Prostate gland (tissue), 2 donors: ENCODE data around the gene TBC1D3B. TPM values are rescaled to one million over a fixed set of nuclear protein-coding genes. Genes with fewer than 3 reads are reported as not detected.

ENCODE experiments used
- DNase-seq: peaks from one replicate; pipeline ENCODE4 v3.0.0-alpha.2; 2019; ENCODE audit warnings: low spot score
- H3K27ac ChIP-seq, 2 donors: fragments of 200-600 bp; sonication (generic); 2 replicates each; pipeline ENCODE4 v1.5.1; 2017 to 2019
- H3K27me3 ChIP-seq: fragments of 200-600 bp; sonication (generic); replicated peaks from 2 replicates; pipeline ENCODE4 v1.5.1; 2019; ENCODE audit not compliant: insufficient read depth
- H3K36me3 ChIP-seq, 2 donors: fragments of 200-600 bp; sonication (generic); 1 replicate in 1 of 2; 2 replicates in 1 of 2; pipeline versions ENCODE4 v1.5.1 to v1.8.1; 2017 to 2019
- H3K4me1 ChIP-seq: fragments of 200-600 bp; sonication (generic); replicated peaks from 2 replicates; pipeline ENCODE4 v1.5.1; 2019
- H3K4me3 ChIP-seq, 2 donors: fragments of 200-600 bp; sonication (generic); 2 replicates each; pipeline ENCODE4 v1.5.1; 2017 to 2019
- H3K9me3 ChIP-seq: fragments of 200-600 bp; sonication (generic); 2 replicates; pipeline ENCODE4 v1.5.1; 2017
- POLR2A ChIP-seq: fragments of 450-650 bp; IDR thresholded peaks from one replicate; pipeline ENCODE4 v1.6.1; 2016; ENCODE audit warnings: antibody characterized with exemption, mild to moderate bottlenecking
- POLR2AphosphoS5 ChIP-seq: sonication (generic); formaldehyde crosslinking; IDR thresholded peaks from one replicate; pipeline ENCODE4 v1.6.1; 2017; ENCODE audit warnings: antibody characterized with exemption
- WGBS: methylation state at CpG from one replicate; pipeline ENCODE4 v1.1.5; 2018; 5-methylcytosine and 5-hydroxymethylcytosine counted together
- intact Hi-C: fragments of 100-400 bp; cut with DNase I; formaldehyde crosslinking; loops from one replicate; pipeline ENCODE4 v1.14.2; 2022
- total RNA-seq, 2 donors: library from RNA; depleted of rRNA; stranded (reverse); fragments of >200 nt; gene quantifications; one replicate each; pipeline ENCODE4 v1.1.0, GENCODE V29; 2016
- TF ChIP-seq, protein P1 (sequence below), 4 experiments: fragments of 200-600 bp in 2 of 4; fragments of 450-650 bp in 2 of 4; sonication (generic) in 2 of 4; IDR thresholded peaks; 1 replicate in 3 of 4; 2 replicates in 1 of 4; pipeline ENCODE4 v1.5.1; 2016 to 2019; ENCODE audit warnings: antibody characterized with exemption in 4 of 4, mild to moderate bottlenecking in 2 of 4, moderate library complexity in 2 of 4

The TBC1D3B gene
- total RNA-seq, 2 donors from 2014 or later: 0.96 to 3.9 TPM

DNA sequence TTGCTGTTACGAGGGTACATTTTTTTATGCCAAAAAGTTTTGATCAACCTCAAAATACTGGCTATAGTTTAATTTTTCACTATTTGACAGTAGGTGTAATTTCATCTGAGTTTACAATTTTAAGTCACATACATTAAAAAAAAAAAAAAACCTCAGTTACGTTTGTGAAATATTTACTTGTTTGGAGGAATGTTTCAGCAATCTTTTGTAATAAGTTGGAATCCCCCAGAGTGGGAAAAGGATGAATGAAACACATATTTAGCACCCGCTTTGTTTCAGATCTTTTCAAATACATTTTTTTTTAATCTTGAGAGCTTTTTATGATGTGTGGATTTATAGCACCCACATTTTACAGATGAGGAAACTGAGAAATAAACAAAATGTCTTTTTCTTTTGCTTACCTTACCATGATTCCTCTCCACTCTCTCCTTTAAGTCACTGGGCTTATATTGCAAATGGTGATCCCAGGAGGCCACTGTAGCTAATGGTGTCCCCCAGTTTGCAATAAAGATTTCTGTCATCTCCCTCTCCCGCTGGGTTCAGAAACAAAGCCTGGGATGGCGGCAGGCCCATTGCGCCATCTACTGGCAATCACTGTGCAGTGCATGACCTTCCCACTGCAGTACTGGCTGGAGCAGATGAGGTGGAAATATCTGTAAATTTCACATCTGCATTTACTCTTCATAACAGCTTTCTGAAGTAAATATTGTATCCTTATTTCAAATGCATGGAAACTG is 27.7 kb downstream of the TBC1D3B start:
- Histone ChIP-seq H3K4me3 (no peak overlapping the region), H3K27me3 (no peaks in the 10 kb centered on the region), H3K36me3 (no peaks in the 10 kb centered on the region), H3K4me1 (no peaks in the 10 kb centered on the region), H3K27ac (no peak overlapping the region), H3K9me3 (no peaks in the 10 kb centered on the region)
- TF ChIP-seq POLR2A (no peak), POLR2AphosphoS5 (peak; percentile 12)
- TF ChIP-seq, protein P1, sequence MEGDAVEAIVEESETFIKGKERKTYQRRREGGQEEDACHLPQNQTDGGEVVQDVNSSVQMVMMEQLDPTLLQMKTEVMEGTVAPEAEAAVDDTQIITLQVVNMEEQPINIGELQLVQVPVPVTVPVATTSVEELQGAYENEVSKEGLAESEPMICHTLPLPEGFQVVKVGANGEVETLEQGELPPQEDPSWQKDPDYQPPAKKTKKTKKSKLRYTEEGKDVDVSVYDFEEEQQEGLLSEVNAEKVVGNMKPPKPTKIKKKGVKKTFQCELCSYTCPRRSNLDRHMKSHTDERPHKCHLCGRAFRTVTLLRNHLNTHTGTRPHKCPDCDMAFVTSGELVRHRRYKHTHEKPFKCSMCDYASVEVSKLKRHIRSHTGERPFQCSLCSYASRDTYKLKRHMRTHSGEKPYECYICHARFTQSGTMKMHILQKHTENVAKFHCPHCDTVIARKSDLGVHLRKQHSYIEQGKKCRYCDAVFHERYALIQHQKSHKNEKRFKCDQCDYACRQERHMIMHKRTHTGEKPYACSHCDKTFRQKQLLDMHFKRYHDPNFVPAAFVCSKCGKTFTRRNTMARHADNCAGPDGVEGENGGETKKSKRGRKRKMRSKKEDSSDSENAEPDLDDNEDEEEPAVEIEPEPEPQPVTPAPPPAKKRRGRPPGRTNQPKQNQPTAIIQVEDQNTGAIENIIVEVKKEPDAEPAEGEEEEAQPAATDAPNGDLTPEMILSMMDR (IDR thresholded peaks at IDR 0.05): peak; percentile 94 to 100 (median 96)
- WGBS: 29% methylated on average over 6 of the region's 6 CpGs
- peak; percentile 61 for DNase-seq
- intact Hi-C loops: loop anchor here (10.0 kb wide), 2 partner anchors 174 to 336 kb away; partner anchors contain the start of gene ZNHIT3

DNA sequence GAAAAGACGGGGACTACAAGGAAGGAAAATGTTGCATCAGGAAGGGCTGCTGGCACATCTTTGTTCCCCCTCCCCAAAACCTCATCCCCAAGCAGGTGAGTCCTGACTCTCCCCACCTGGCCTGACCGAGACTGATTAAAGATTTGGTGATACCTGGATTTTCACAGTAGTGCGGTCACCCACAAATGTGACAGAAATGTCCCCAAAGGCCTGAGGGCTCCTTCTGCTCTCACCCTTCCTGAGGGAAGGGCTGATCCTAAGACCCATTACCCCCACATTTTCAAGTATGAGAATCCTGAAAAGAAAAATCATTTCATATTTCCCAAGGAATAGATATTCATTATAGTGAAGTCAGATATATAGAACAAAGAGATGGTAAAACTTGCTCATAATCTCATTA is 28.8 kb downstream of the TBC1D3B start:
- no peaks in the 10 kb centered on the region for H3K4me1 ChIP-seq
- TF ChIP-seq POLR2AphosphoS5 (no peak), POLR2A (no peak)
- TF ChIP-seq, protein P1 (IDR thresholded peaks at IDR 0.05): no peak
- no peak for DNase-seq
- intact Hi-C loops: loop anchor here (10.0 kb wide), 2 partner anchors 173 to 337 kb away; partner anchors contain the start of gene ZNHIT3
- no peaks in the 10 kb centered on the region for H3K27me3 ChIP-seq
- no peaks in the 10 kb centered on the region for H3K36me3 ChIP-seq
- H3K9me3 ChIP-seq: no peaks in the 10 kb centered on the region
- WGBS: 72% methylated on average over 3 of the region's 3 CpGs
- no peak overlapping the region for H3K27ac ChIP-seq
- no peak overlapping the region for H3K4me3 ChIP-seq

DNA sequence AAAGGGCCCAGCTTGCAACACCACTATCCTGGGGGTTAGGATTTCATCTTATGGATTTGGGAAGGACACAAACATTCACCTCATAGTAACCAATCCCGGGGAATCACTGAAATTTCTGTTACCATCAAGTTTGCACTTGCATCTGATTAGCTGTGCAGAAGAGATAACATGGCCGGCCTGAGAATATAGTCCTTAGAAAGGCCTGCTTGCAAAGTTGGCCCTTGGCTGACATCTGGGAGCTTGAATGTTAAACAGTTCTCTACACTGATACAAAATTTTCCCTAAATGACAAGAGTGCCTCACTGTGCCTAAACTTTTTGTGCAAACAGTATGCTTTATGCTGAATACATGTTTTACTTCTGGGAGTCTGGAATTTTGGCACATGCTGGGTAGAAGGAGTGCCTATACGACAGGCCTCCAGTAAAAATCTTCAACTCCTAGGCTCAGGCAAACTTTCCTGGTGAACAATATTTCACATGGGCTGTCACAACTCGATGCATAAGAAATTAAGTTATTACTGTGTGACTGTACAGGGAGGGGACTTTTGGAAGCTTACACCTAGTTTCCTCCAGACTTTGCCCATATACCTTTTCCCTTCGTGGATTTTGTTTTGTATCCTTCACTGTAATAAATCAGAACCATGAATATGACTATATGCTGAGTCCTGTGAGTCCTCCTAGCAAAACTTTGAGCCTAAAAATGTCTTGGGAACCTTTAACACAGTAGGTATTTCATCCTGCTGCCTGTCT is 31.3 kb downstream of the TBC1D3B start:
- DNase-seq: no peak
- intact Hi-C loops: loop anchor here (10.0 kb wide), 2 partner anchors 170 to 340 kb away; partner anchors contain the start of gene ZNHIT3
- no peak overlapping the region for H3K27ac ChIP-seq
- WGBS: 67% methylated on average over 5 of the region's 5 CpGs
- H3K4me3 ChIP-seq: no peak overlapping the region
- no peaks in the 10 kb centered on the region for H3K9me3 ChIP-seq
- no peaks in the 10 kb centered on the region for H3K4me1 ChIP-seq
- H3K27me3 ChIP-seq: no peaks in the 10 kb centered on the region
- TF ChIP-seq POLR2AphosphoS5: no peak
- no peaks in the 10 kb centered on the region for H3K36me3 ChIP-seq

DNA sequence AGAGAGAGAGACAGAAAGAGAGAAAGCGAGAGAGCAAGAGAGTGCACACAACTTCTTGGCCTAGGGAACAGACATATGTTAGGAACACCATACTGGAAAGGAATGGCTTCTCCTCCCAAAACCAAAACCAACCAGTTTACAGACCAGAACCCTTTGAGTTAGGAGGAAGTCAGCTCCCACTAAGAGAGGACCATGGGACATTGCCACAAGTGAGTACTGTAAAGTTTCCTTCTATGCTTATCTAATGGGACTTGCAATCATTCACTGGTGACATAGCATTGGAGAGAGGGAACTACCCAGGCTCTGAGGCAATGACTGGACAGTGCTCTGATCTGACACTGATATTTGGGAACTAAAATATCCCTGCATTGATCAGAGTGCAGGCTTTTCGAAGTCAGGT is 32.4 kb downstream of the TBC1D3B start:
- TF ChIP-seq, protein P1 (IDR thresholded peaks at IDR 0.05): no peak
- TF ChIP-seq POLR2A: no peak
- Histone ChIP-seq H3K4me1 (no peaks in the 10 kb centered on the region), H3K4me3 (no peak overlapping the region), H3K9me3 (no peaks in the 10 kb centered on the region), H3K27me3 (no peaks in the 10 kb centered on the region), H3K27ac (no peak overlapping the region), H3K36me3 (no peaks in the 10 kb centered on the region)
- no peak for DNase-seq
- 96% methylated on average over 2 of the region's 2 CpGs for WGBS
- intact Hi-C loops: loop anchor here (10.0 kb wide), 2 partner anchors 169 to 341 kb away; partner anchors contain the start of gene ZNHIT3

DNA sequence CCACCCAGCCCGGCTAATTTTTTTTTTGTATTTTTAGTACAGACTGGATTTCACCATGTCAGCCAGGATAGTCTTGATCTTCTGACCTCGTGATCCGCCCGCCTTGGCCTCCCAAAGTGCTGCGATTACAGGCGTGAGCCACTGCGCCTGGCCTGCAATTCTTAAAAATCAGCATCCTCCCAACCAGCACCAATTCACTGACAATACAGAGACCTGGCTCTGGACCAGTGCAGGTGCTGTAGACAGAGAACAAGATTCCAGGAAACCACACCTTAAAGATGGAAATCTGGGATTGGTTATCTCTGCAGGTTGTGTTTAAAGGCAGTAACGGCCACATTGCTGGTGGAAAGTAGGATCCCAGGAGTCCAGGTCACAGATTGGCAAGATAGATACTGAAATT is 33.6 kb downstream of the TBC1D3B start:
- TF ChIP-seq POLR2A: no peak
- no peak for TF ChIP-seq POLR2AphosphoS5
- TF ChIP-seq, protein P1 (IDR thresholded peaks at IDR 0.05): no peak
- Histone ChIP-seq H3K4me1 (no peaks in the 10 kb centered on the region), H3K27ac (no peak overlapping the region), H3K4me3 (no peak overlapping the region), H3K9me3 (no peaks in the 10 kb centered on the region), H3K36me3 (no peaks in the 10 kb centered on the region), H3K27me3 (no peaks in the 10 kb centered on the region)
- WGBS: 89% methylated on average over 8 of the region's 8 CpGs
- DNase-seq: no peak
- intact Hi-C loops: loop anchor here (10.0 kb wide), 2 partner anchors 168 to 342 kb away; partner anchors contain the start of gene ZNHIT3
